ENCODE results near the gene MCM3AP. TPM values are rescaled to one million over a fixed set of nuclear protein-coding genes. Genes with fewer than 3 reads are reported as not detected.

MCM3AP gene
- total and polyA plus RNA-seq, 4 donors: 14.7 to 111 (median 67.1) TPM

GRCh38 chr21:46304437-46304836, 19.0 kb upstream of the MCM3AP start:
- intact Hi-C loops (cut with DNase I): no loop called here
- H3K36me3 ChIP-seq (ENCODE audit: control insufficient read depth in 1 of 2, insufficient read depth in 2 of 2, low read length in 1 of 2): no peaks in the 10 kb centered on the region
- H3K27me3 ChIP-seq (ENCODE audit: control insufficient read depth in 1 of 2, insufficient read depth in 2 of 2, low read length in 1 of 2): no peaks in the 10 kb centered on the region
- DNase-seq (no peak), ATAC-seq (ENCODE audit: low FRiP score) (no peak)
- no peaks in the 10 kb centered on the region for H3K9me3 ChIP-seq (ENCODE audit: control insufficient read depth, low read length)
- no peak overlapping the region for H3K4me3 ChIP-seq (ENCODE audit: low read length in 2 of 2)
- no peak overlapping the region for H3K27ac ChIP-seq (ENCODE audit: low read depth in 1 of 2, low read length in 2 of 2)
- WGBS, 2 donors: 89 to 99% methylated on average over 5 of the region's 5 CpGs
- no peaks in the 10 kb centered on the region for H3K4me1 ChIP-seq (ENCODE audit: control insufficient read depth in 1 of 2, insufficient read depth in 2 of 2, low read length in 2 of 2)

DNA sequence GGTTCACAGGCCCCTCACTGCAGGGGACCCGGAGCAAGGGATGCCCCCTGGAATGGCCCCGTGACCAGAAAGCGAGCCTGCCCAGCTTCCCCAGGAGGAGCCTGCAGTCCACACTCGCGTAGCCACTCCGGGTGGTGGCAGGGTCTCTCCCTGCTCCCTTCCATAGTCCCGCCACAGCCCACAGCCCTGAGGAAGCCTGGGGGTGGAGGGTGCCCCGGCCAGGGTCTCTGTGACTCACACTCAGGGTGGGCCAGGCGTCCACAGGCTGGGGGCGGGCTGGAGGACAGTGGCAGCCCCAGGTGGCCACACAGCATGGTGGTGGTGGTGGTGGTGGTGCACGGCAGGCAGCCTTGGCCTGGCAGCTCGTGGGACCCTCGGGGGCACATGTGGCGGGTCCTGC, 16.3 kb upstream of the MCM3AP start:
- Histone ChIP-seq H3K27ac (ENCODE audit: low read depth in 1 of 2, low read length in 2 of 2) (no peak overlapping the region), H3K4me1 (ENCODE audit: control insufficient read depth in 1 of 2, insufficient read depth in 2 of 2, low read length in 2 of 2) (no peaks in the 10 kb centered on the region), H3K4me3 (ENCODE audit: low read length in 2 of 2) (no peak overlapping the region), H3K27me3 (ENCODE audit: control insufficient read depth in 1 of 2, insufficient read depth in 2 of 2, low read length in 1 of 2) (no peaks in the 10 kb centered on the region), H3K36me3 (ENCODE audit: control insufficient read depth in 1 of 2, insufficient read depth in 2 of 2, low read length in 1 of 2) (no peaks in the 10 kb centered on the region), H3K9me3 (ENCODE audit: control insufficient read depth, low read length) (no peaks in the 10 kb centered on the region)
- ATAC-seq (ENCODE audit: low FRiP score): peak; percentile 31
- 94 to 95% methylated on average over 11 to 14 of the region's 14 CpGs for WGBS, 2 donors
- no peak for DNase-seq
- intact Hi-C loops (cut with DNase I): no loop called here

DNA sequence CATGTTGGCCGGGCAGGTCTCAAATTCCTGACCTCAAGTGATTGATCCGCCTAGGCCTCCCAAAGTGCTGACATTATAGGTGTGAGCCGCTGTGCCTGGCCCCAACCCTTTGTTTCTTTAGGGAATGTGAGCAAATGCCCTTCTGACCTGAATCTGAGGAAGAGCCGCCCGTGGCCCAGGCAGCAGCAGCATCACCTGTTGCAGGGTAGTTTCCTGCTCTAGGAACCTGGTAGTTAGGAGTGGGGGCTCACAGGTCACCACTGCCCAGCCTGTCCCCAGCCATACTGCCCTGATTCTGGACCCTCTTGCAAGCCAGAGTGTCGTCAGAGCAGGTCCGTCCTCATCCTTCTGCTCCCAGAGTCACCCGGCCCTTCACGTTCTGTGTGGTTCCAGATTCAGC, 13.8 kb upstream of the MCM3AP start:
- no peaks in the 10 kb centered on the region for H3K4me1 ChIP-seq (ENCODE audit: control insufficient read depth in 1 of 2, insufficient read depth in 2 of 2, low read length in 2 of 2)

GRCh38 chr21:46297338-46298271, 12.2 kb upstream of the MCM3AP start:
- H3K9me3 ChIP-seq (ENCODE audit: control insufficient read depth, low read length): no peaks in the 10 kb centered on the region
- H3K4me3 ChIP-seq (ENCODE audit: low read length in 2 of 2): peak overlapping the region in 1 of 2 donors; percentile 8
- DNase-seq (no peak), ATAC-seq (ENCODE audit: low FRiP score) (peak; percentile 51)
- no peaks in the 10 kb centered on the region for H3K36me3 ChIP-seq (ENCODE audit: control insufficient read depth in 1 of 2, insufficient read depth in 2 of 2, low read length in 1 of 2)
- no peak overlapping the region for H3K27ac ChIP-seq (ENCODE audit: low read depth in 1 of 2, low read length in 2 of 2)
- no peaks in the 10 kb centered on the region for H3K27me3 ChIP-seq (ENCODE audit: control insufficient read depth in 1 of 2, insufficient read depth in 2 of 2, low read length in 1 of 2)
- intact Hi-C loops (cut with DNase I): no loop called here
- WGBS, 2 donors: 2 to 3% methylated on average over 83 to 84 of the region's 84 CpGs
- H3K4me1 ChIP-seq (ENCODE audit: control insufficient read depth in 1 of 2, insufficient read depth in 2 of 2, low read length in 2 of 2): no peaks in the 10 kb centered on the region

More for the DNA sequence above, 13.8 kb upstream of the MCM3AP start:
- no peak overlapping the region for H3K4me3 ChIP-seq (ENCODE audit: low read length in 2 of 2)
- H3K36me3 ChIP-seq (ENCODE audit: control insufficient read depth in 1 of 2, insufficient read depth in 2 of 2, low read length in 1 of 2): no peaks in the 10 kb centered on the region
- H3K9me3 ChIP-seq (ENCODE audit: control insufficient read depth, low read length): no peaks in the 10 kb centered on the region
- H3K27me3 ChIP-seq (ENCODE audit: control insufficient read depth in 1 of 2, insufficient read depth in 2 of 2, low read length in 1 of 2): no peaks in the 10 kb centered on the region
- DNase-seq: no peak
- H3K27ac ChIP-seq (ENCODE audit: low read depth in 1 of 2, low read length in 2 of 2): no peak overlapping the region
- no peak for ATAC-seq (ENCODE audit: low FRiP score)
- intact Hi-C loops (cut with DNase I): no loop called here
- WGBS, 2 donors: 86% methylated on average over 9 of the region's 9 CpGs

- intact Hi-C loops (cut with DNase I): no loop called here
- DNase-seq (peak; percentile 84 to 91), ATAC-seq (ENCODE audit: low FRiP score) (peak; percentile 69)
- no peaks in the 10 kb centered on the region for H3K4me1 ChIP-seq (ENCODE audit: control insufficient read depth in 1 of 2, insufficient read depth in 2 of 2, low read length in 2 of 2)
- no peak overlapping the region for H3K27ac ChIP-seq (ENCODE audit: low read depth in 1 of 2, low read length in 2 of 2)
- H3K36me3 ChIP-seq (ENCODE audit: control insufficient read depth in 1 of 2, insufficient read depth in 2 of 2, low read length in 1 of 2): no peaks in the 10 kb centered on the region
- no peaks in the 10 kb centered on the region for H3K27me3 ChIP-seq (ENCODE audit: control insufficient read depth in 1 of 2, insufficient read depth in 2 of 2, low read length in 1 of 2)
- H3K4me3 ChIP-seq (ENCODE audit: low read length in 2 of 2): no peak overlapping the region
- WGBS, 2 donors: 57 to 78% methylated on average over 29 of the region's 29 CpGs
- H3K9me3 ChIP-seq (ENCODE audit: control insufficient read depth, low read length): no peaks in the 10 kb centered on the region
Measured at GRCh38 chr21:46295996-46296752, 10.8 kb upstream of the MCM3AP start.

- no peaks in the 10 kb centered on the region for H3K36me3 ChIP-seq (ENCODE audit: control insufficient read depth in 1 of 2, insufficient read depth in 2 of 2, low read length in 1 of 2)
- 58 to 61% methylated on average over 8 to 9 of the region's 9 CpGs for WGBS, 2 donors
- no peak overlapping the region for H3K27ac ChIP-seq (ENCODE audit: low read depth in 1 of 2, low read length in 2 of 2)
- H3K9me3 ChIP-seq (ENCODE audit: control insufficient read depth, low read length): no peaks in the 10 kb centered on the region
- H3K4me3 ChIP-seq (ENCODE audit: low read length in 2 of 2): no peak overlapping the region
- DNase-seq: no peak
- ATAC-seq (ENCODE audit: low FRiP score): peak; percentile 41
- no peaks in the 10 kb centered on the region for H3K4me1 ChIP-seq (ENCODE audit: control insufficient read depth in 1 of 2, insufficient read depth in 2 of 2, low read length in 2 of 2)
- no peaks in the 10 kb centered on the region for H3K27me3 ChIP-seq (ENCODE audit: control insufficient read depth in 1 of 2, insufficient read depth in 2 of 2, low read length in 1 of 2)
- intact Hi-C loops (cut with DNase I): no loop called here
Measured at GRCh38 chr21:46295177-46295770, 9.9 kb upstream of the MCM3AP start.

GRCh38 chr21:46294647-46295176, 9.3 kb upstream of the MCM3AP start:
- Histone ChIP-seq H3K27me3 (ENCODE audit: control insufficient read depth in 1 of 2, insufficient read depth in 2 of 2, low read length in 1 of 2) (no peaks in the 10 kb centered on the region), H3K4me3 (ENCODE audit: low read length in 2 of 2) (no peak overlapping the region), H3K4me1 (ENCODE audit: control insufficient read depth in 1 of 2, insufficient read depth in 2 of 2, low read length in 2 of 2) (no peaks in the 10 kb centered on the region), H3K36me3 (ENCODE audit: control insufficient read depth in 1 of 2, insufficient read depth in 2 of 2, low read length in 1 of 2) (no peaks in the 10 kb centered on the region), H3K9me3 (ENCODE audit: control insufficient read depth, low read length) (no peaks in the 10 kb centered on the region), H3K27ac (ENCODE audit: low read depth in 1 of 2, low read length in 2 of 2) (no peak overlapping the region)
- intact Hi-C loops (cut with DNase I): no loop called here
- DNase-seq (no peak), ATAC-seq (ENCODE audit: low FRiP score) (no peak)
- 56 to 70% methylated on average over 10 of the region's 10 CpGs for WGBS, 2 donors

- Histone ChIP-seq H3K27ac (ENCODE audit: low read depth in 1 of 2, low read length in 2 of 2) (no peak overlapping the region), H3K4me3 (ENCODE audit: low read length in 2 of 2) (no peak overlapping the region), H3K36me3 (ENCODE audit: control insufficient read depth in 1 of 2, insufficient read depth in 2 of 2, low read length in 1 of 2) (no peaks in the 10 kb centered on the region), H3K9me3 (ENCODE audit: control insufficient read depth, low read length) (no peaks in the 10 kb centered on the region), H3K4me1 (ENCODE audit: control insufficient read depth in 1 of 2, insufficient read depth in 2 of 2, low read length in 2 of 2) (no peaks in the 10 kb centered on the region), H3K27me3 (ENCODE audit: control insufficient read depth in 1 of 2, insufficient read depth in 2 of 2, low read length in 1 of 2) (no peaks in the 10 kb centered on the region)
- intact Hi-C loops (cut with DNase I): no loop called here
- ATAC-seq (ENCODE audit: low FRiP score) (no peak), DNase-seq (no peak)
- 97 to 100% methylated on average over 2 of the region's 2 CpGs for WGBS, 2 donors
Measured at GRCh38 chr21:46291561-46291960, 6.2 kb upstream of the MCM3AP start.

Measured in aorta (tissue), 5 donors.